SHP77 (cell line): ENCODE results near the gene AADACL4.

Source experiments
- DNase-seq, 2 experiments: peaks; one replicate each; lab custom pipeline; 2025; lab: John Stamatoyannopoulos, UW

Gene AADACL4

DNA sequence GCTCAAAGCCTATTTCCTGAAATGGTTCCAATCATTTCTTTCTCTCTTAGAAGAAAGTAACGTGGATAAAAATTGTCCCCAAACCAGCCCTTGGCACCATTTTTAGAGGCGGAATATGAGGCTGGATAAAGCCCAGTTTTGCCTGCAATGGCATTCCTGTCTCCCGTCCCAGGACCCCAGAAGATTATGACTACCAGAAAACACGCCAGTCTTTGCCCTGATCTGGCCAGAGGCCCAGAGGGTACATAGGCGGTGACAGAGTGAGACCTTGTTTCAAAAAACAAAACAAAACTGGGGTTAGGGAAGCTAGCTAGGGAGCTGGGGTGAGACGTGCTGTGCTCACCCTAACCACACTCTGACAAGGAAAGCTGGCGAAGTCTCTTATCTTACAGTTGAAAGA lies at the start of gene AADACL4:
Gene AADACL4 (plus strand): TSS at position 301 of the 400 bp plus-strand sequence. CDS start 462 bp downstream, outside the sequence.
- no peak for DNase-seq

DNA sequence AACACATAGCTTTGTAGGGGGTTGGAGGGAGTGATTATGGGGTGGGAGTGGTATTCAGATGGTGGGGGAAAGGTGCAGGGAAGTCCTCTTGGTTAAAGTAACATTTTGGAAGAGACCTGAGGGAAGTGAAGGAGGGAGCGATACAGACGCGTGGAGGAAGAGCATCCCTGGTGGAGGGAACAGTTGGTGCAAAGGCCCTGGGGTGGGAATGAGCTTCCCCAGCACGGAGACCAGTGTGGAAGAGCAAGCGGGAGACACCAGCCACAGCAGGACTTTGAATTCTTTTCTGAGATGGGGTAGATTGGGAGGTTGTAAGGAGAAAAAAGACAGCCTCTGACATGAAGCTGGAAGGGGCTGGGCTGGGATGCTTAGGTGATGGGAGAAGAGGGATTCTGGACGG lies 49.4 kb upstream of the AADACL4 start:
- no peak for DNase-seq

DNA sequence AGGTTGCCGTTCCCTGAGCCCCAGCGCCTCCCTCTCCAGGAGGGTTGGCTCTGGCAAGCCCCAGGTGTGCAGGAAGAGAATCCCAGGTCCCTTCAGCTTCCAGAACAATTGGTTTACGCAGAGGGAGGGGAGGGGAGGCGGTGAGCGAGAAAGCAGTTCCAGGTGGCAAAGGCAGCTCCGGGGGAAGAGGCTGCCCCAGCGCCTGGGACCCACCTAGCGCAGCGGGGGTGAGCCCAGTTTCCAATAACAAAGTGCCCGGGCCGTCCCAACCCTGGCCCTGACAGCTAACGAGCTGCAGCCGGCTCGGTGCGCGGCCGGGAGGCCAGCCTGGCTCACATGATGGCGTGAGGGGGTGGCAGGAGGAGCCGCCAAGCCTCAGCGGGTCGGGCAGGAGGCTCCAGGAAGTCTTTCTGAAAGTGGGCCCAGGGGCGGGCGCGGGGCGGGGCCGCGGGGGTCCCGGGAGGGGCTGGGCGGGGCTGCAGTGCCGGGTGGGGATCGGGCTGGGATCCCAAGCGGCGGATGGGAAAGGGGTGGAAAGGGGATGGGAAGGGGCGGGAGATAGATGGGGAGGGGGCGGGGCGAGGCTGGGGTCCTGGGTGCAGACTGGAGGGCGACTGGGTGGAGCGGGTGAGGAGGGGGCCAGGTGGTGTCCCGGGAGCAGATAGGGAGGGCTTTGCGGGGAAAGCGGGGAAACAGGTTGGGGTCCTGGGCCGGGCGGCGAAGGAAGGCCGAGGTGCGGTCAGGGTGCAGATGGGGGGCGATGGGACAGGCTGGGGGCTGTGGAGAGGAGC lies 48.7 kb upstream of the AADACL4 start:
- DNase-seq: no peak

DNA sequence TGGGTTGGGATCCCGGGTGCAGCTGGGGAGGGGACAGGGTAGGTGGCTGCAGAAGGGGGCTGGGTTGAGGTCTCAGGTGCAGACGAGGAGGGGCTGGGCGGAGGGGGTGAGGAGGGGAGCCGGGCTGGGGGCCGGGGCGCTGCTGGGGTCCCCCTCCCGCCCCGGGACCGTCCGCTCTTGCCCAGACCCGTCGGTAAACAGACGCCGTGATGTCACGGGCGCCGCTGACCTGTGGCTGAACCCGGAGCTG lies 48.2 kb upstream of the AADACL4 start:
- DNase-seq: no peak

DNA sequence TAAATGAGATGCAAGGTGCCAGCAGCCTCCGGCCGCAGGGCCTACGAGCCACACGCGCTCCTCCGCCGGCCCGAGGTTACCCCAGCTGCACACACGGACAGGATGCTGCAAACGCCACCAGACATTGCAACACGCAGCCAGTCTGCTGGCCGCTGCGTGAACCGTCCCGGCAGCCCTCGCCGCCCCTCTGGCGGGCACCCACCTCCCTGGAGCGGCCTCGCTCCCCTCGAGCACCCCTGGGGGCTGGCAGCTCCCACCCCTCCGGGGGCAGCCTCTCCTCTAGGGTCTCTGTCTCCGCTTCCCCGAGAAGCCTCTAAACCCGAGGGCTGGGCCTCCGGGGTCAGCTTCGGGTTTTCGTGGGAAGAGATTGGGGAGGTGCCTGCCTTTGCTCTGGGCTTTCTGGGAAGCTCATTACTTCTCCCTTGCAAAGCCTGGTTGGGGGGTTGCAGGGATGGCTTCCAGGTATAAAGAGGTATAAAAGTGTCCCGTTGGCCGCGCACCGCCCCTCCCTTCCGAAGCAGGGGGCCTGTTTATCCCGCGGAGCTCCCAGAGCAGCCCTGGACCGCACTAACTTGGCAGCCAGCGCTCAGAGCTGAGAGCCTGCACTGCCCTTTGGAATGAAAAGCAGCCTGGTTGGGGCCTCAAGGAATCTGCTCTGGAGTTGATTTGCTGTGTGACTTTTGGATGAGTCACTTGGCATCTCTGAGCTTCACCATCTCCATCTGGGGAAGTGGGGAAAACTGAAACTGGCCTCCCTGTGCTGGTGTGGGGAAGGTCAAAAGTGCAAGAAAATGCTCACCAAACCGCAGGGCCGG lies 47.7 kb upstream of the AADACL4 start:
- peak; percentile 14 to 61 for DNase-seq

DNA sequence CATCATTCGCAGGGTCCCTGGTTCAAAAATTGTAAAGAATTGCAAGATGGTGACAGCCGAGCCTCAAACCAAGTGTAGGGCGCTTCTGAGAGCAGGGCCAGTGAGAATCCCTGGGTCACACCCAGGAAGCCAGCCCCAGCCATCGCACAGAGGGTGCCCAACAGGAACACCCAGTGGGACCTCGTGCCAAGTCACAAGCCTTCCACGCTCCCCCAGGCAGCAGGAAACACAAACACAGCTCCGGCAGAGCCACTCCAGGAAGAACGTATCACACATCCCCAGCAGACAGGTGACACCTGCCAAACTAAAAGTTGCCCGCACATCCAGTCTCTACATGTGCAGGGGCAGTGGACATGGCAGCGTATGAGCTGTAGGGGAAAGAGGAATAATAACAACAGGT lies 46.1 kb upstream of the AADACL4 start:
- no peak for DNase-seq

DNA sequence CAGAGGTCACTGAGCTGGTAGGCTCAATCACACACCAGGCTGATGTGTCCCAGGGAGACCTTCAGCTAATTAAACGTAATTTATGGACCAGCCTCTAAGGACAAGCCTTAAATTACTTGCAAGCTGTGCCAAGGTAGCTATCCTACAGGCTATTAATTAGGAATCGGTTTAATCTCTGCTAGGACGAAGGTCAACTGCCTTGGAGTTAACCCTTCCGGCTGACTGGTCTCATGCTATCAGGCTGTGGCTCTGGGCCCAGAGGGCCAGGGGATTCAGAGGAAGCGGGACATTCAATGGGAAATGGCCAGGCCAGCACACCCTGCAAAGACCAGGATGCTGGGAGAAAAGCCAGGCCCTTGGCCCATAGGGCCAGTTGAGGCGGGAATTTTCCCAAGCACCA lies 44.9 kb upstream of the AADACL4 start:
- DNase-seq: no peak

DNA sequence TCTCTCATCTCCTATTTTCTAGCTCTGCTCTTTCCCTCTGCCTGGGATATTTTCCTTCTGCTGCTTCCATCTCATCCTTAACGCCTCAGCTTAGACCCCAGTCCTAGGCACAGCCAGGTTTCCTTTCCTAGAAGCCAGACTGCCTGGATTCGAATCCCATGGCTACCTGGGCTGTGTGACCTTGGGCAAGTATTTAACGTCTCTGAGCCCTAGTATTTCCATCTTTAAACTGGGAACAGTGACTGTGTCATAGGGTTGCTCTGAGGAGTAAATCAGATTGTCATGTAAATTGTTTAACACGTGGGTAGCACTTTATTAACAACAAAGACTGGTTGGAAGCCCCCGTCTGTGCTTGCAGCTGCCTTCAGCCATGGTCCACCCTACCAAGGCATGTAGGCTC lies 44.2 kb upstream of the AADACL4 start:
- no peak for DNase-seq

DNA sequence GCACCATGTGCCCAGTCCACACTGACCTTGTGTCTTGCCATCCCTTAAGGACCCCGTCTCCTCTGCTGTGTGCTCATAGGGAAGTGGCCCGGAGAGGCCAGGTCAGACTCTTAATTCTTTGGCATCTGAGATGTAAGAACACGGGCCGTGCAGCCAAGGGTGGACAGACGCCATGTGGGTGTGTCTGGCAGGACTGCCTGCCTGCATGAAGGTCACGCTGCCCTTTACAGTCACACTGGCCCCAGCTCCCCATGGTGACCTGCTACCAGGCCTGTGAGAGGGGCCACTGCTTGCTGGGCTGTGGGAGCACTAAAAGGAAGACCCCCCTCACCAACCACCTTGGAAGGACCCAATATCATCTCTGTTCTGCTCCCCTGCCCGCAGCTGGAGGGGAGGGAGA lies 43.5 kb upstream of the AADACL4 start:
- DNase-seq: no peak

DNA sequence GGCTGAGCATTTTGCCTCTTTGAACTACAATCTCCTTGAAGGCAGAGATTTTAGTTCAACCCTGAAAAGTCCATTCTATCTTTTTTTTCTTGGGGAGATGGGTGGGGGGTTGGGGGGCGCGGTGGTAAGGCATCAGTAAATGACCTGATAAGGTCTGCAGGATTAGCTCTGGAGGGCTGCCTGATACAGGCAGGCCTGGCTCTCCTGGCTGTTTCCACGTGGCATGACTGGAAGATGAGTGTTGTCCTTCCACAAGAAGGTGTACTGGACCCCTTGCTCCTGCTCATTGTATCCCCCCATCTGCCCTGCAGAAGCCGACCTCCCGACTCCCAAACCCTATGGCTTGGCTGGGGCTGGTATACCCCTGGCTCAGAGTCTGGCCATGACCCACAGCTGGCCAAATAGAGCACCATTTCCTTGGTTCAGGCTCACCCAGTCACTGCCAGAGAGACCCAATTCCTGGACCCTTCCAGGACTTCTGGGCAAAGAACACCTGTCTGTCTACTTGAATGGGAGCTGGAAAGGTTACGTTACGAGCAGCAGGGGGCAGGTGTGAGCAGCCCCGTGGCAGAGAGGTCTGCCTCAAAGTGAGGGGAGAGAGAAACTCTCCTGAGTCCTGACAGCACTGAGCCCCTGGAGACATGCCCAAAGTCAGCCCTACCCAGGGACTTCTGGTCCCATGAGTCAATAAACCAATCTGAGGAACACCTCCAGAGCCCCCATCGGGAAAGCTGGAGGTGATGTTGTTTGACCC lies 42.8 kb upstream of the AADACL4 start:
- peak; percentile 18 to 20 for DNase-seq

DNA sequence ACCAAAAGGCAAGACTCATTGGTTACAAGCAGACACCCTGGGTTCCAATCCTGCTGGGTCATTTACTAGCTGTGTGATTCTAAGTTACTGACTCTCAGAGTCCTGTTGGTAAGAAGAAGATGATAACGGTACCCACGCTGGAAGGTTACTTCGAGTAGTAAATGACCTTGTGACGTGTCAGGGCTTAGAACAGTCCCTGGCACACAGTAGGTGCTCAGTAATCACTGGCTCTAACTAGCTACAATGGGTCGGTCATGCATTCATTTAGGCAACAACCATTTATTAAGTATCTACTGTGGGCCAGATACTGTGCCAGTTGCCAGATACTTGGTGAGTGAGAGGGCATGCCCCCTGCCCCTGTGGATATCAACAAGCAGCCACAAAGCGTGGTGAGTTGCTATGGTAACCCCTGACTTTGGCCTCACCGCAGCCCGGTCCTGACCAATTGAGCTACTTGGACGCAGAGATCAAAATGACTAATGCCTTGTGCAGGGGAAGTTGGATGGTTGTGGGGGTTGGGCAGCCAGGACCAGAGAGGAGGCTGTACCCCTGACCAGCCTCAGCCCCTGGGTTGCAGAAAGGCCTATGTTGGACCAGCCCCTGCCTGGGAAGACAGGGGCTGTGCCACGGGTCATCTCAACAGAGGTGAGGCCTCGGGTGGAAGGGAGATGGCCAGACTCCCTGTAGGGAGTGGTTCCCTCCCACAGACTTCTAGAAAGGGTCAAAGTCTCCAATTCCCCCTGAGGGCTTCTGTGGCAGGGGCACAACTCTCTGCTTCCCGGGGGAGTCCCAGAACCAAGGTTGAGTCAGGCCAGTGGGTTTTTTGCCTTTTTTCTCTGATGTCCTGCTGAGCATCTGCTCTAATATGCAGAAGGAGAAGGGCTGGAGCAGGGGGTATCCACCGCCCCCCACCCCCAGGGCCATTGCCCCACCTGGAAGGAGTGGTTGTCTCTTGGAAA lies 41.9 kb upstream of the AADACL4 start:
- no peak for DNase-seq

DNA sequence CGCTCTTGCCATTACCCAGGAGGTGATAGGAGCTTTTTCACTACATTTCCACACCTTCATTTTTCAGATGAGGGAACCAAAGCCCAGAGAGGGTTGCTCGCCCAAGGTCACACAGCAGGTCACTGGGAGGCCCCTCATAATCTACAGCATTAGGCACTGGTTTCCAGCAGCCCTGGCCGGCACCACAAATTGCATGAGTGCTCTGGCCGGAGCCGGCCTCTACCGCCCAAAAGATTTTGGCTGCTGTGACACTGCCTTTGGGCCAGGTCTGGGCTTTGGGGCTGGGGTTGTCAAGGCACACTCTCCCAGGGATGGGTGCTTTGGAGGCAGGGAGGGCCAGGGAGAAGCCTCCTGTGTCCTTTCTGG lies 41.2 kb upstream of the AADACL4 start:
- no peak for DNase-seq

DNA sequence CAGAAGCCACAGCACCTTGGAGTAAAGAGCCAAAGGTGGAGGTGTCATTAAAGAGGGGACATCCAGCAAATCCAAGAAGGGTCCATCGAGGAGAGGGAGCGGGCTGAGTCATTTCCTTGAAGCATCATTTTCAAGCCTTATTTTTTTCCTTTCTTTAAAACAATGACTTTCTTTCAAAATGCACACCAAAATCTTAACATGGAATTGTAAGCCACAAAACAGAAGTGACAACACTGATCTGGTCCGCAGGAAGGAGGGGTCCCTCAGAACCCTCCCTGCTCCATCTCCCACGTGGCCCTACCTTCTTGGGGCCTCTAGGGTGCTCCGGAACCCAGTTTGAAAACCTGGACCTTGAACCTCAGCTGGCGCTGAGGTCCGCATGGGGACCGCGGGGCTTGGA lies 40.7 kb upstream of the AADACL4 start:
- no peak for DNase-seq

DNA sequence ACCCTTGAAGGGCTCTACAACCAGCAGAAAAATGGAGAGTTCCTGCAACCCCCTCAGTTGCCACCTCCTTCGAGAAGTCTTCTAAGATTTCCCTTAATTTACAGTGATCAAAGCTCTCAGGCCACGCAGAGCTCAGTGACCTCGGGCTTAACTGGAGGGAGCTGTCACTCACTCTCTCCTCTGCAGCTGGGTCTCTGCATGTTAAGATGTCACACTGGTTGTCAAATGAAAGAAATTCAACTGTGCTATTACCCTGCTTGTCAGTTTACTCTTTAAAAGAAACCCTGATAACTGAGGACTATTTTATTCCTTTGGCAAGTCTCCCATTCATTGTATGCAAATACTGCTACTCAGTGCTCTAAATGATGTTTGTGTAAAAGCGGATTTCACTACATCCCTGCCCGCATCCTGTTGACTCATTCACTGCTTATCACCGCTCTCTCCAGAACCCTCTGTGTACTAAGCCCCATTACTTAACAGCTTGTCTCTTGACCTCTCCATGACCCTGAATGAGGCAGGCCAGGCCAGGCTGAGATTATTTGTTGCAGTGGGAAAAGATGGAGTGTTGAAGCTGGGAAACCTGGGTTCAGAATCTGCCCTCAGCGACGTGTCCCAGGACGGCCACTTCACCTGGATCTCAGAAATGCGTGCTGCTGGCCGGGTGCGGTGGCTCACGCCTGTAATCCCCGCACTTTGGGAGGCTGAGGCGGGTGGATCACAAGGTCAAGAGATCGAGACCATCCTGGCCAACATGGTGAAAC lies 39.6 kb upstream of the AADACL4 start:
- DNase-seq: peak in 1 of 2 experiments; percentile 5

DNA sequence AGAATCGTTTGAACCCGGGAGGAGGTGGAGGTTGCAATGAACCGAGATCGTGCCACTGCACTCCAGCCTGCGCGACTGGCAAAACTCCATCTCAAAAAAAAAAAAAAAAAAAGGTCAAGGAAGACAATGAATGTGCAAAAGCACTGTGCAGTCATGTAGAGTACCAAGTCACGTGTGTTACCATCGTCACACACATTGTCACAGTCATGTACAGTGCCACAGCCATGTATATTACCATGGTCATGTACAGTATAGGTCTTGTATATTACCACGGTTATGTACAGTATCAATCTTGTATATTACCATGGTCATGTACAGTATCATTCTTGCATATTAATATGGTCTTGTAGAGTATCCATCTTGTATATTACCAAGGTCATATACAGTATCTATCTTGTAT lies 38.9 kb upstream of the AADACL4 start:
- DNase-seq: no peak

DNA sequence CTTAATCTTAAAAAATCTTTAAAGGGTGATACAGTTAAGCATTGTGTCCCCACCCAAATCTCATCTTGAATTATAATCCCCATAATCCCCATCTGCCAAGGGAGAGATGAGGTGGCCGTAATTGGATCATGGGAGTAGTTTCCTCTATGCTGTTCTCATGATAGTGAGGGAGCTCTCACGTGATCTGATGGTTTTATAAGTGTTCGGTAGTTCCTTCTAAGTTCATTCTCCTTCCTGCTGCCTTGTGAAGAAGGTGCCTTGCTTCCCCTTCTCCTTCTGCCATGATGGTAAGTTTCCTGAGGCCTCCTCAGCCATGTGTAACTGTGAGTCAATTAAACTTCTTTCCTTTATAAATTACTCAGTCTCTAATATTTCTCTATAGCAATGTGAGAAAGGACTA lies 36.6 kb upstream of the AADACL4 start:
- DNase-seq: no peak

DNA sequence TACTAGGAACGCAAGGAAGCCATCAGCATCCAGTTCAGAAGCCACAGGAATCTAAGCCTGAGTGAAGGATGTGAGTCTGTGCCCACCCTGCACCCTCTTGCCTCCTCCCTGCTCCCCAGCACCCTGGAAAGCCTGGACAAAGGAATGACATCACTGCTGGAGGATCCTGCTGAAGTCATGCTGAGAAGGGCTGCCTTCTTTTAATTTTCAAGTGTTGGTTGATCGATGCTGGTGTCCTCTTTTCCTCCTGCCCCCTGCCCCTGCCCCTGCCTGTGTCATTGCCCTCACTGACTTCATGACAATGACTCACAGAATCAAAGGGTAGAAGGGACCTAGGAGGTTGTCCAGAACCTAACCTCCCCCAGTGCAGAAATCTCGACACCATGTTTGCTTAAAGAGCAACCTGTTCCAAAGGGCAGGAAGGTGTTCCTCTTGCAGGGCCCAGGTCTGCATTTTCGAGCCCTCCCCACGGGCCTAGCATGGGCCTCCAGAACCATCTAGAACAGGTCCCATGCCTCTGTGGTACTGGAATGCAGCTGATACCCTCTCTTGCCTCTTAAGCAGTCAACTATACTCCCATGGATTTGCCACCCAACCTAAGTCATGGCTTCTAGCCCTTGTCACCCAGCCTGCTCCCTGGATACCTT lies 35.5 kb upstream of the AADACL4 start:
- no peak for DNase-seq

DNA sequence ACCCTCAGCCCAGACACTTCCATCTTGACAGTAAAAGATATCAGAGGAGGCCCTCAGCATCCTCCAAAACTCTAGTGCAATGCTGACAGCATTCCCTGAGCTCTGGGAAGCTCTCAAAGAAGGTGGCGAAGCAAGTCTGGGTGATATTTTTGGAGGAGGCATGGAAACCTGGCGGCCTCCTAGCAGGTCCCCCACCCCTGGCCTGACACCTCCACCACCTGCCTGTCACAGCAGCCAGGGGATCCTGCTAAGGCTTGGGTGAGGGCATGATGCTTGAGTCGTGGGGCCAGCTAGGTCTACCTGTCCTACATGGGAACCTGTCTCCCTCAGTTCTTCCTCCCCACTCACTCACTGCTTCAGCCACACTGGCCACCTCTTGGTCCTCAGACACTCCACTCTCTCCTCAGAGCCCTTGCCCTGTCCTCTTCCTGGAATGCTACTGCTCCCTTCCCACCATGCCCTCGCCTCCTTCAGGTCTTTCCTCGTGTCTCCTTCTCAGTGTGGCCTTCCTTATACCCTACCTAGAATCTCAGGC lies 34.3 kb upstream of the AADACL4 start:
- no peak for DNase-seq

DNA sequence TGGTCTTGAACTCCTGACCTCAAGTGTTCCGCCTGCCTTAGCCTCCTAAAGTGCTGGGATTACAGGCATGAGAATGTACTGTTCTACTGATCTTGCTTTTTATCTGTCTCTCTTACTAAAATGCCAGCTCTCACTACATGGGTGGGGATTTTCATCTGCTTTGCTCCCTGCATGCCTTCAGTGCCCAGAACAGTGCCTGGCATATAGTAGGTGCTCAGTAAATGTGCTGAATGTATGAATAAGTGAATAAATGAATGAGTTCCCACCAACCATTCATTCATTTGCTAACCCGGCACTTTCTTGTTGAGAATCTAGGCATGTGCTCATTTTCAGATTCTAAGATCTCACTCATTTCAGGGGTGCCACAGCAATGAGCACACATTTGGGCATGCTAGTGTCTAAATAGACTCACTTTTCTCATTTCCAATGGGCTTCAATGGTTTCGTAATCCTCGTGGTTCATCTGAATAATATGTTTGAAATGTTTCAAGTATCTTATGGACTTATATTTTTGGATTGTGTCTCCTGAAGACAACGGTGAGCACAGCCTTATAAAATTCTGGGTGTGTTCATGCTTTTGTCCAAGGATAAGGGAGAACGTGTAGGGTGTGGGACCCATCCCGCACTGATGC lies 33.5 kb upstream of the AADACL4 start:
- no peak for DNase-seq

DNA sequence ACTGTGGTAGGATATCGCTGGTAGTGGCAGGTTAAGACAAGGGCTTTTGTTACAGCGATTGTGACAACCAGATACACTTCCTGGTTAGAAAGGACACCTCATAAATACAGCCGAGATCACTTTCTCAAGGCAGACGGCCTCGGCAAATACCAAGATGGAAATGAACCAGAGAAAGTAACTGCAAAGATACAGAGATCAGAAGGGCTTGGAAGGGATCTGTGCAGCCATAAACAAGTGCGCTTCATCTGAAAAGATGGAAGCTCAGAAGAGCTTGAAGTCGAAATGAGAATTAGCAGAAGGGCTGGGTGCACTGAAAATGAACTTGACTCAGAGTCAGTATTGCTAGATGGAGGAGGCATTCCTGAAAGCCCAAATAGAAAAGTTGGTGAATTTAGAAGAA lies 32.9 kb upstream of the AADACL4 start:
- DNase-seq: no peak
